ENCODE results near the gene TAOK2. TPM values are rescaled to one million over a fixed set of nuclear protein-coding genes. Genes with fewer than 3 reads are reported as not detected.

TAOK2 gene
- 0.43 and 0.56 TPM in 2 replicates for polyA plus RNA-seq

DNA sequence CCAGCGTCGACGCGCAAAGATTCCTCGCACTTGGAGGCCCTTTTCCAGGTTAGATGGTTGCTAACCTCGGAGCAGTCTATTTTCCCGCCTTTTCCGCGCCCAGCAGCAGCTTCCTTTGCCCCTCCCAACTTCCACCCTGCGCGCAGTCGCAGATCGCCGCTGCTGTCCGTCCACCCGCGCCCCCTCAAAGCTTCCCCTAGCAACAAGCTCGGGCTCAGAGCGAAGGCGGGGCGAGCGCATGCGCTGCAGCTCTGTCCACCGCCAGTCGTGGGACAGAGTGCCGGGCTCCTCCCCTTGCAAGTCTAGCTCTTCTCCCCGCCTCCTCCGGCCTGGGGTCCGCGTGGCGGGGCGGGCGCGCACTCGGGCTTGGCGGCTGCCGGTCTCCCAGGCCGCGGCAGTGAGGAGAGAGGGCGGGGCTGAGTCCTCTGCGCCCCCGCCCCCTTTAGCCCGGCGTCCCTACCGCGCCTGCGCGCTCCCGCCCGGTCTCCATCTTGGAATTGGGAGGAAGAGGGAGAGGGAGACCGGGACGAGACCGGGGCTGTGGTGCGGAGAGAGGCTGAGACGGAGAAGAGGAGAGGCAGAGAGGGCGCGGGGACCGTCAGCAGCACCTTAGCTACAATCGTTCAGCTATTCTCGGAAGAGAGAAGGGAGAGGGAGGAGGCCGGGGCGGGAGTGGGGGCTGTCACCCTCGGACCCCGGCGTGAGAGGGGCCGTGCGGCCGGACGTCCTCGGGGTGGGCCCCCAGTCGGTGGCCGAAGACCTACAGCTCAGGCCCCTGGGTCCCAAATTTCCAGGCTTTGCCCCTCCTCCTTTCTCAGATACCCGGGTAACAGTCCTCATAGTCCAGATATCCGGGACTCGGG is at the start of gene TAOK2:
Gene TAOK2 (plus strand): TSS at position 485 of the 863 bp plus-strand sequence. CDS start 3,905 bp downstream, outside the sequence.

DNA sequence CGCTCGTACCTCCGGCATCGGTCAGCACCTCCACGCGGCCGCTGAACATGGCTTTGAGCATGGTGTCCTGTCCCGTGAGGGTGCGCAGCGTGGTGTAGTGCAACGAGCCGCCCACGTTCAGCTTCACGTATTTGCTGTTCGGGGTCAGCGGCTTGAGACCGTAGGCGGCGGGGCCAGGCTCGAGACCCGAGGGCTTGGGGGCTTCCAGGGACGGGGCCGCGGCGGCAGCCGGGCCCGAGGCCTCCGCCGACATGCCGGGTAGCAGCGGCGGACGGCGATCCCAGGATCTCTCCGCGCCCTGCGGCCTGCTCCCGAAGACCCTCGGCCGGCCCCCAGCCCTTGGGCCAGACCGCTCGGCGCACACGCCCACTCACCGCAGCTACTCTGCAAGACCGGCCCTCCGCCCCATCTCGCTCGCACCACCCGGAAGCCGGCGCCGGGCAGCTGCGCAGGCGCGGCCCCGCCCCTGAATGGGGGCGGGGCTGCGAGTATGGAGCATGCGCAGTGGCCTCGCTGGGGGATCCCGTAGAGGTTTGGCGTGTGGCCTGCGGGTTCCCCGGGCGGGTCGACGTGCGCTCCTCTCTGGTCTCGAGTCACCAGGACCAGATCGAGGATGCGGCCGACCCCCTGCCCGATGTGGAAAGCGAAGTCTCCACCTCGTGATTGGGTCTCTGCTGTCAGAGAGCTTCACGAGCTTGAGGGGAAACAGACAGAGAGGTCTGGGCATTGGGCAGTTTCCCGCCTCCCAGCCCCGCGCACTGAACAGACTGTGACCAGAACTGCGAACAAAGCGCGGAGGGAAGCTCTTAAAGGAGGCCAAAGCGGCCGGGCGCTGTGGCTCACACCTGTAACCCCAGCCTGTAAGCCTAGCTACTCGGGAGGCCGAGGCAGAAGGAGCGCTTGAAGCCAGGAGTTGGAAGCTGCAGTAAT is 47.6 kb upstream of the TAOK2 start, which contains the start of gene KCTD13:
Gene KCTD13 (minus strand): TSS at position 446 of the 930 bp plus-strand sequence. CDS start 193 bp downstream, at position 253.

GRCh38 chr16:29961479-29962343 is 12.0 kb upstream of the TAOK2 start, which contains the start of gene TMEM219:
Gene TMEM219, plus strand, starts transcription at chr16:29962079. Its CDS starts 1,065 bp downstream, at chr16:29963144.

DNA sequence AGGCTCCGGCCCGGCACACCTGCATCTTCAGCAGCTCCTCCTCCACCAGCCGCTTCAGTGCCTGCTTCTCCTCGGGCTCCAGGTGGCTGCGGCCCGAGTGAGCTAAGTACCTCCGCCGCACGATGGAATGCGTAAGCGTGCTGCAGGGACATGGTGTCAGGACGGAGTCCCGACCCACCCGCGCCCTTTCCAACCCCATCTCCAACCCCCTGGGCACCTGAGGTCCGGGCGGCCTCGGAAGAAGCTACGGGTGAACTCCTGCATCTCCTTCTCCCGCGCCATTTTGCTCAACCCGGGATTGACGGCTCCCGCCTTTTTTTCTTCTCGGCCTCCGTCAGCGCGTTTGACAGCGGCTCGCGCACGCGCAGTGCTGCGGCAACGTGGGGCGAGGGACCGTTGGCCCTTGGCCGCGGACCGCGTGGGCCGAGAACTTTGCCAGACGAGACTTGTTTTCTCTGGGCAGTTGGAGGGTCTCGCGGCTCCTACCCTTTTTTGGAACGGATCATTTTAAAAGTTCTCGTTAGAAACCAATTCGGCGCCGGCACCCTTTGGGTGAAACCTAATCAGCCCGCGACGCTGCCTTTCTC is 21.7 kb downstream of the TAOK2 start, which contains the start of gene HIRIP3:
Gene HIRIP3 (minus strand): TSS at position 294 of the 587 bp plus-strand sequence. CDS start 12 bp downstream, at position 282.

DNA sequence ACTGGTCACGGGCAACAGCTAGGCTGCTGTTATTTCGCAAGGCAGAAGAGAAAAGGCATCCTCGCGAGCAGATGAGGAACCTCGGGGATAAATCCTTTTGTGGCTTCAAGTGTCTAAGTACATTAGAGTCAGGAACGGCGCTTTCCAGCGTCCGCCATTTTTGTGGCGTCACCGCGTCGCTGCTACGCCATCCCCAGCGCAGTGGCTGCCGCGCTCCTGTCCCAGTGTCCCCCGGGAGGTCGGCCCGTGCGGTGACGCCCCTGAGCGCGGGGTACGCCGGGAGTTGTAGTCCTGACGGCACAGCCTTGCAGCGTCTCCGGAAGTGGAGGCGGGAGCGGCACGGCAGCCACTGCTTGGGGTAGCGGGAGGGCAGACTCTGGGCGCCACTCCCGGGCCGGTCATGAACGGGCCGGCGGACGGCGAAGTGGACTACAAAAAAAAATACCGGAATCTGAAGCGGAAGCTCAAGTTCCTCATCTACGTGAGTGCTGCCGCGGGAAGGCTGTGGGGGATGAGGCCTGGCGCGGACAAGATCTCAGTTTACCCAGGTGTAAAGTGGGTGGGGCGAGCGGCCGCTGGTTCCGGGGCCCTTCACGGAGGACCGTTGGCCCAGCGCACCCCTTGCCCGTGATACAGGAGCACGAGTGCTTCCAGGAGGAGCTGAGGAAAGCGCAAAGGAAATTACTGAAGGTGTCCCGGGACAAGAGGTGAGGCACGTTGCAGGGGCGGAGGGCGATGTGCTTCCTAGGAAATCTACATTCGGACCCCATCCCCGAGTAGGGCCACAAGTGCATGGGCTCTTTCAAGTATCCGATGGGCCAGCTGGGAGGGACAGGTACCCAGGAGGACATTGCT is 22.5 kb downstream of the TAOK2 start, which contains the start of gene INO80E:
Gene INO80E (plus strand): TSS at position 331 of the 855 bp plus-strand sequence. CDS start 70 bp downstream, at position 401.

GRCh38 chr16:30010844-30011713 is 37.4 kb downstream of the TAOK2 start, which contains the start of gene DOC2A:
Gene DOC2A, minus strand, starts transcription at chr16:30011027. Its CDS starts 805 bp downstream, at chr16:30010222.

GRCh38 chr16:30022887-30023286 is 49.2 kb downstream of the TAOK2 start, which contains the start of gene C16orf92:
Gene C16orf92, plus strand, starts transcription at chr16:30023198. Its CDS starts 143 bp downstream, at chr16:30023341.

GRCh38 chr16:30030841-30031413 is 57.3 kb downstream of the TAOK2 start, which contains the start of gene TLCD3B:
Gene TLCD3B, minus strand, starts transcription at chr16:30031271. Its CDS starts 744 bp downstream, at chr16:30030527.

Other genes with a start within 250 kb of the TAOK2 start
- gene C16orf54, start 227.9 kb upstream of the TAOK2 start, polyA plus RNA-seq = not detected in 2 replicates
- gene ZG16, start 195.6 kb upstream of the TAOK2 start, polyA plus RNA-seq = not detected in 2 replicates
- 19.1 and 28.6 TPM in 2 replicates for gene KIF22, start 183.1 kb upstream of the TAOK2 start, polyA plus RNA-seq
- 2.0 and 5.5 TPM in 2 replicates for gene MAZ, start 167.3 kb upstream of the TAOK2 start, polyA plus RNA-seq
- gene PRRT2, start 161.7 kb upstream of the TAOK2 start, polyA plus RNA-seq = 0.83 and 7.5 TPM in 2 replicates
- gene PAGR1, start 157.7 kb upstream of the TAOK2 start, polyA plus RNA-seq = 5.4 and 6.4 TPM in 2 replicates
- 0.56 and 0.76 TPM in 2 replicates for gene MVP, start 153.4 kb upstream of the TAOK2 start, polyA plus RNA-seq
- gene CDIPT, start 110.6 kb upstream of the TAOK2 start, polyA plus RNA-seq = 38.9 and 58.0 TPM in 2 replicates
- gene SEZ6L2, start 74.3 kb upstream of the TAOK2 start, polyA plus RNA-seq = 97.4 and 138 TPM in 2 replicates
- gene ASPHD1, start 73.4 kb upstream of the TAOK2 start, polyA plus RNA-seq = 5.0 and 9.3 TPM in 2 replicates
- 11.7 and 17.7 TPM in 2 replicates for gene KCTD13, start 47.6 kb upstream of the TAOK2 start, polyA plus RNA-seq
- gene TMEM219, start 11.8 kb upstream of the TAOK2 start, polyA plus RNA-seq = 19.7 TPM in 2 replicates
- gene HIRIP3, start 21.7 kb downstream of the TAOK2 start, polyA plus RNA-seq = 3.3 and 6.6 TPM in 2 replicates
- gene INO80E, start 22.4 kb downstream of the TAOK2 start, polyA plus RNA-seq = 0.06 and 1.5 TPM in 2 replicates
- 2.3 and 11.0 TPM in 2 replicates for gene DOC2A, start 37.2 kb downstream of the TAOK2 start, polyA plus RNA-seq
- 0.36 TPM in 2 replicates for gene C16orf92, start 49.3 kb downstream of the TAOK2 start, polyA plus RNA-seq
- gene TLCD3B, start 57.4 kb downstream of the TAOK2 start, polyA plus RNA-seq = 0.71 TPM in 1 of 2 replicates, not detected in the other
- 1,138 and 1,179 TPM in 2 replicates for gene ALDOA, start 91.9 kb downstream of the TAOK2 start, polyA plus RNA-seq
- gene PPP4C, start 102.1 kb downstream of the TAOK2 start, polyA plus RNA-seq = 4.2 and 17.0 TPM in 2 replicates
- gene TBX6, start 118.1 kb downstream of the TAOK2 start, polyA plus RNA-seq = not detected in 2 replicates
- 32.2 and 52.7 TPM in 2 replicates for gene YPEL3, start 122.3 kb downstream of the TAOK2 start, polyA plus RNA-seq
- gene GDPD3, start 139.7 kb downstream of the TAOK2 start, polyA plus RNA-seq = not detected in 2 replicates
- 2.5 and 13.5 TPM in 2 replicates for gene MAPK3, start 149.4 kb downstream of the TAOK2 start, polyA plus RNA-seq
- 2.8 TPM in 1 of 2 replicates, not detected in the other for gene CORO1A, start 209.7 kb downstream of the TAOK2 start, polyA plus RNA-seq
- 114 and 166 TPM in 2 replicates for gene BOLA2B, start 219.8 kb downstream of the TAOK2 start, polyA plus RNA-seq
- gene SLX1A, start 220.0 kb downstream of the TAOK2 start, polyA plus RNA-seq = 2.6 and 5.8 TPM in 2 replicates
- 19.6 and 21.3 TPM in 2 replicates for gene SULT1A3, start 225.4 kb downstream of the TAOK2 start, polyA plus RNA-seq

Data from Purkinje cell (primary cell).